Motor neuron (in vitro differentiated cells): ENCODE measurements around the gene BNIPL. TPM values are rescaled to one million over a fixed set of nuclear protein-coding genes. Genes with fewer than 3 reads are reported as not detected.

Source experiments
- ATAC-seq, 8 experiments: fragments of 200-7000 bp; cut with Tn5 transposase; replicated peaks in 6 of 8; 2 replicates each; pipeline ENCODE4 v1.8.0; 2021; ENCODE audit warnings: mild to moderate bottlenecking in 8 of 8, moderate library complexity in 8 of 8
- H3K27ac ChIP-seq, 2 donors: fragments of 250-450 bp; sonication (Bioruptor Pico); 2 replicates each; pipeline ENCODE4 v1.9.0; 2021; ENCODE audit warnings: antibody characterized with exemption in 2 of 2, mild to moderate bottlenecking in 2 of 2, moderate library complexity in 1 of 2
- H3K4me1 ChIP-seq, 2 donors: fragments of 250-450 bp; sonication (Bioruptor Pico); replicated peaks in 1 of 2; 2 replicates each; pipeline ENCODE4 v1.6.1; 2021; ENCODE audit warnings: antibody characterized with exemption in 2 of 2, mild to moderate bottlenecking in 2 of 2, moderate library complexity in 1 of 2
- H3K4me3 ChIP-seq, 5 donors: fragments of 250-450 bp; sonication (Bioruptor Pico); 2 replicates each; pipeline ENCODE4 v1.9.0; 2021; ENCODE audit warnings: antibody characterized with exemption in 5 of 5, mild to moderate bottlenecking in 5 of 5, moderate library complexity in 4 of 5
- WGBS, 10 experiments: fragments of 450-650 bp; shearing (Covaris generic); methylation state at CpG; one replicate each; pipeline ENCODE4 v1.0.0; 2022; 5-methylcytosine and 5-hydroxymethylcytosine counted together
- in situ Hi-C, 9 experiments: fragments of 400-800 bp; cut with MboI; loops; one replicate each; pipeline ENCODE4 v1.15.0; 2021; ENCODE audit warnings: low sequenced_read_pairs in 9 of 9, low pct_unique_long_range_greater_than_20kb in 2 of 9; ENCODE audit not compliant: unreplicated experiment in 9 of 9
- total RNA-seq, 8 experiments: library from RNA; unstranded; fragments of 300-600 nt; gene quantifications; 2 replicates each; pipeline versions ENCODE4 v1.2.3 to v1.2.4, GENCODE V29; 2022

Gene BNIPL
- total RNA-seq, 8 experiments from 2014 or later = 0.18 to 1.6 (median 1.1) TPM

DNA sequence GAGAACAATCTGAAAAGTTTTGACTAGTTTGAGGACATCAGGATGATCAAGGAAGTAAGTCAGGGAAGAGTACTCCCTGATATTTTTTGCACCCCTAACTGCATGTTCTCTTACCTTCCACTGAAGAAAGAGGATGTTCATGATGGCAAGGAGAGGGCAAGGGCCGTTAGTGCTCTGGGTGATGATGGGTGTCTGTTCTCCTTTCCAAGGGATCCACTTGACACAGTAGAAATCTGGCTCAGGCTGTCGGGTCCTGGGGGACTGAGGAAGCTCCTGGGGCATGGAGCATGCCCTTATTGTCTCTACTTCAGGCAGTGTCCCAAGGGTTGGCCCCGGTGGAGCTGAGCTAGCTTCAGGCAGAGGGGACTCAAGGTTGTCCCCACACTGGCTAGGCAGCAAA is 34.3 kb upstream of the BNIPL start:
- Histone ChIP-seq H3K27ac (no peak overlapping the region), H3K4me1 (peaks cover 28 to 38% of the 10 kb centered on the region in 2 donors), H3K4me3 (no peak overlapping the region)
- WGBS, 10 experiments = 79 to 100% (median 88%) methylated on average over 1 to 3 of the region's 3 CpGs; no CpG with 5 or more reads in 3 of the 10 experiments
- ATAC-seq = no peak
- in situ Hi-C loops = no loop called here

DNA sequence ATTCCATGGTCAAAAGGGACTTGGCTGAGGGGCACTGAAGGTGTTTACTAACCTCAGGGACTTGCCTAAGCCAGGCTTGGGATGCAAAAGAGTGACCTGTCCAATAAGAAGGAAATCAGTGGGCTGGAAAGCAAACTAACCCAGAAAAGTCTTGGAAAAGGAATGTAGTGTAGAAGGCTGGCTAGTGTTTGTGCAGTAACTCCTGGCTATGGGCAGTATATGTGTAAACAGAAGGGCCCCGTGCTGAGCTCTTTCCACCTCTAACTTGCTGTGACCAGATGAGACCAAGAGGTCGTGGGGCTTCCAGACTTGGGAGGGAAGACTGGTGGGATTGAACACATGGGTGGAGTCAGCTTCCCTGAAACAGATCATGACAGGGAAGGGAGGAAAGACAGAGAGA is 33.8 kb upstream of the BNIPL start:
- 17 to 75% (median 48%) methylated on average over 1 to 2 of the region's 2 CpGs; no CpG with 5 or more reads in 4 of the 10 experiments for WGBS, 10 experiments
- H3K27ac ChIP-seq = peak overlapping the region in 1 of 2 donors; percentile 10
- in situ Hi-C loops = no loop called here
- ATAC-seq = peak in 1 of 8 experiments; percentile 7
- no peak overlapping the region for H3K4me3 ChIP-seq
- H3K4me1 ChIP-seq = peaks cover 33 to 43% of the 10 kb centered on the region in 2 donors

DNA sequence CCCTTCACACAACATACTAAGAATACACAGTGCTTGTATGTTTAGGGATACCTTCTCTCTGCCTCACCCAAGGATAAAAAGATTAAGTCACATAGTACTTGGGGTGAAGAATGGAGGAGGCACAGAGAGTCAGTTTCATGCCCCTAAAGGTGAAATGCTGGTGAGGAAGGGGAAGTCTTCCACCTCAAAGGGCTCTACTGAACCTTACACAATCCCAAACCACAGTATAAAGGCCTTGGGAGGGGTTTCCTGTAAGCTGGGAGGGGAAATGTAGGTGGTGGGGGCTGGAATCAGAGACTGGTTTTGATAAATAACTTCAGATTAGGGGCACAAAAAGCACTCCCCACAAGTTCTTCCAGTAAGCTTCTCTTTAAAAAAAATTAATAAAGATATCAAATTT is 33.2 kb upstream of the BNIPL start:
- Histone ChIP-seq H3K27ac (no peak overlapping the region), H3K4me3 (no peak overlapping the region), H3K4me1 (peaks cover 38 to 47% of the 10 kb centered on the region in 2 donors)
- no peak for ATAC-seq
- in situ Hi-C loops = no loop called here

DNA sequence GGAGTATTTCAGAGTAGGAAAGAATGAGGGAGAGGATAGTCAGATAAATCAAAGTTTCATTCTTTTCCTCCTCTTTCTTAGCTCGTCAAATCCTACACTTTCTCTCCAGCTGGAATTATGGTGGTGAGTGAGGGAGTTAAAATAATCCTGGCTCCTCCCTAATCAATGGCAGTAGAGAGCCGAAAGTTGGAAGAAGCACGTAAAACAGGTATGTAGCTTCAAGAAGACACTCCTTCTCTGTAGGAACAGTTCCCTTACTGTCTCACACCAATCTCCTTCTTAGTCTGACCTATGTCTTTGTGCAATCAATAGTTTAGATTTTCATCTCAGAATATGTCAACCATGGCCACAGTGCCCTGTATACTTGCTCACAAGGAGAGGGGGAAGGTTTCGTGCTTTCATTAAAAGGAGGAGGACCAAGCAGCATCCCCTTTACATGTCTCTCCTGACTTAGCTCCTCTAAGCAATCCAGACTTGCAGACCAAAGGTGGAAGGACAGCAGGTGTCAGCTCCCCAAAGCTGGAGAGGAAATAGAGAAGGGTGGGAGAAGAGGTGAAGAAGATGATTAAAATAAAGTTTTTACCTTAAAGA is 30.6 kb upstream of the BNIPL start:
- ATAC-seq = no peak
- Histone ChIP-seq H3K27ac (peak overlapping the region in 1 of 2 donors; percentile 65), H3K4me1 (peaks cover 45 to 52% of the 10 kb centered on the region in 2 donors), H3K4me3 (peak overlapping the region; percentile 36 to 48 (median 40))
- 7 to 75% (median 45%) methylated on average over 1 to 4 of the region's 4 CpGs; no CpG with 5 or more reads in 2 of the 10 experiments for WGBS, 10 experiments
- in situ Hi-C loops = no loop called here

DNA sequence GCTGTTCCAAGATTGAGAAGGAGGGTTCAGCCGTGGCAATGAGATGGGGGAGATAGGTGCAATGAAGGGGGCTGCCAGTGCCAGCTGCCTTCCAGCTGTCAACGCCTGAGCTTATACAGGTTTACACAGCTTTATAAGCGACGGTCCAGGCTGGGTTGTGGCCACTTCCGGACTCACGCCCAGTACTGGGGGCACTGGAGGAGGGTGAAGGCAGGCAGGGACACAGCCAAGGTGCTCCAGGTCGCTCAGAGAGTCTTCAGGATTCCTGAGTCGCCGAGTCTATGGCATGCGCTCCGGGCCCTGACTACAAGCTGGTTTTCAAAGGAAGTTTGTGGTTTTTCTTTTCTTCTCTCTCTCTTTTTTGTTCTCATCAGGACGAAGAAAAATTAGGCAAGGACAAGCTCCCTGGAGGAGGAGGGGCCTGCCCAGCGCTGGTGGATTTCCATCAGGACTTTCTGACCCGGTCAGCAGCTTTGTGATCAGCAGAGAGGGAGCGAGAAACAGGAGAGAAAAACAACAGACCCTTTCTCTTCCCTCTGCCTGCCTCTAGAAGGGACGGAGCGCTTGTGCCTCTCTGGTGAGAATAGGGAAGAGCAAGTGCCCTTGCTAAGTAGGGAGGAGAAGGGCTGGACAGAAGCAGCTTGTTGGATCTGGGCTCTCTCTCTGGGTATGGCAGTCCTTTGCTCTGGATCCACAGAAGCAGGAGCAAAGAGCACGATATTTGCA is 29.9 kb upstream of the BNIPL start, which contains the start of gene MINDY1:
TSS of gene MINDY1 (minus strand) at position 576 of the 726 bp plus-strand sequence. CDS start 4,285 bp downstream, outside the sequence.
- in situ Hi-C loops = no loop called here
- H3K4me1 ChIP-seq = peaks cover 45 to 52% of the 10 kb centered on the region in 2 donors

DNA sequence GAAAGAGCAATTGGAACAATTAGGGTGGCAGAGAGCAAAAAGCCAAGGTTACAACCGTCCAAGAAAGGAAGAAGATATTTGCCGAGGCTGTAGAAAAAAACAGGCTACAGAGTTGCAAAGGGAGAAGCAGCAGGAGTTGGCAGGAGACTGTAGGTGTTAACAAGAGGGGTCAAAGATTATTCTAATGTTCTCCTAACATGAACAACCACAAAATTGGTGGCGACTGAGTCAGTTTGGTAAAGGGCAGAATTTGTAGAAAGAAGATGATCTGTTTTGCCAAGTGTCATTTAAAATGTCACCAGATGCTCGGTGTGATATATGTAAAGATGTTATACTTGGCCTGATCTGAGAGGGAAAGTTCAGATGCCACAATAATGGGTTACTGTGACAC is 28.5 kb upstream of the BNIPL start:
- Histone ChIP-seq H3K27ac (peak overlapping the region; percentile 40 to 68), H3K4me3 (peak overlapping the region; percentile 52 to 67 (median 63)), H3K4me1 (peaks cover 45 to 48% of the 10 kb centered on the region in 2 donors)
- no peak for ATAC-seq
- WGBS, 10 experiments = 0 to 55% (median 23%) methylated on average over 1 to 4 of the region's 4 CpGs; no CpG with 5 or more reads in 4 of the 10 experiments
- in situ Hi-C loops = no loop called here

More for the DNA sequence above, 29.9 kb upstream of the BNIPL start, which contains the start of gene MINDY1:
- 0 to 17% (median 3%) methylated on average over 1 to 17 of the region's 18 CpGs; no CpG with 5 or more reads in 2 of the 10 experiments for WGBS, 10 experiments
- H3K4me3 ChIP-seq = peak within 1 kb of the TSS; percentile 36 to 67 (median 42)
- ATAC-seq = peak; percentile 70 to 85 (median 80)
- H3K27ac ChIP-seq = peak within 1 kb of the TSS; percentile 40 to 68

DNA sequence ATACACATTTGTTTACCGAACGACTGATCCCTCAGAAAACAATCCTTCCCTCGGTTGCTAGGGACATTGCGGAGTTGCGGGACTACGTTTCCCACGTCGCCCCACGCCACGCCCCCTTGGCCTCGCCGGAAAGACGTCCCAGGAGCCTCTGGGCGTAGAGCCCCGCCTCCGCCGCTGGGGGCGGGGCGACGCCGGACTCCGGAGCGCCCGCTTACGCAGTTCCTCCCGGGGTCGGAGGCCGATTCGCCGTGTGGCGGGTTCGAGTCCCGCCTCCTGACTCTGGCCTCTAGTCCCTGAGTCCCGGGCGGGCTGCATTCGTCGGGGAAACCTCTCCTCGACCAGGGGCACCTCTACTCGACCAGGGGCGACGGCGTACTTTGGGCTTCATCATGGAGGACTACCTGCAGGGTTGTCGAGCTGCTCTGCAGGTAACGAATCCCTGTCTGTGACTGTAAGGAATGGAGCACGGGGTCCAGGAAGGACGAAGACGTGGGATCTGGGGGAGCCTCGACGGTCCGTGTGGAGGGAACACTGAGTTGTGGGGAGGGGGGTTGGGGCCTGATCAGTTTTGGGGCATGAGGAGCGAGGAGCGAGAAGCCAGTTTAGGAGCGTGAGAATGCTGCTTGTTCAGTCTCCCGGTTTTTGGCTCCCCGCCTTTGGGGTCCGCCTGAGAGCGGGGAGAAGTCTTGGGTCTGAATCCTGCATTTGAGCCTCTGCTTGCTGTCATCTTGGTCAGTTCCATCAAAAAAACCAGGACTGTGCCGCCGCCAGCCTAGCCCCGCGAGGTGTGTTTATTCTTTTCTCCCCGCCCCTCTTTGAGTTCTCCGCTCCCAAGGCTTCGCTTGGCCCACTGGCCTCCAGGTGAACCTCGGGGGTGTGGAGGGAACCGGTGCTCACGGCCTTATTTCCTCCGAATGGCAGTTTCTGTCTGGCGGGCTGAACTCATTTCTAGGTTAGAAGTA is 27.9 kb upstream of the BNIPL start, which contains the start of gene PRUNE1:
TSS of gene PRUNE1 (plus strand) at position 206 of the 962 bp plus-strand sequence. CDS start at position 390, 184 bp downstream.
- WGBS, 10 experiments = 0 to 20% (median 4%) methylated on average over 1 to 31 of the region's 69 CpGs; no CpG with 5 or more reads in 1 of the 10 experiments
- Histone ChIP-seq H3K4me3 (peak within 1 kb of the TSS; percentile 52 to 67 (median 63)), H3K27ac (peak within 1 kb of the TSS; percentile 40 to 68), H3K4me1 (peaks cover 42 to 44% of the 10 kb centered on the region in 2 donors)
- in situ Hi-C loops = no loop called here
- peak; percentile 69 to 88 (median 82) for ATAC-seq

DNA sequence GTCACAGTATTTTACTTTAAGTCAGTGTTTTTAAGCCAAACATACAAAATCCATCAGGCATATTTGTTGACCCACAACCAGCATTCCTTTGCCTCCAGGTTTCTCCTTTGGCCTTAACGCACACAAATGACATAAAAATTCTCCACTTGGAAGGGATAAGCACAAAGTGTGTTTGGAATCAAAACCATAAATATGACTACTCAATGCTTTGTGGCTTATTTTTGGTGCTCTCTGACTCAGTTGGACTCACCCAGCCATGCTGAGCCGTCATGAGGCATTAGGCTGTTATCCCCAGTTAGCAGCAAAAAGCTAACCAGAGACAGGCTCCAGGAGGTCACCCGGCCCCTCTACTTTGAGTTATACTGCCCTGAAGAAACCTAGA is 27.2 kb upstream of the BNIPL start:
- in situ Hi-C loops = no loop called here
- Histone ChIP-seq H3K4me1 (peaks cover 37% of the 10 kb centered on the region in 2 donors), H3K4me3 (peak overlapping the region; percentile 52 to 67 (median 63)), H3K27ac (no peak overlapping the region)
- WGBS, 10 experiments = 13 to 100% (median 49%) methylated on average over 1 to 3 of the region's 3 CpGs; no CpG with 5 or more reads in 1 of the 10 experiments
- no peak for ATAC-seq

DNA sequence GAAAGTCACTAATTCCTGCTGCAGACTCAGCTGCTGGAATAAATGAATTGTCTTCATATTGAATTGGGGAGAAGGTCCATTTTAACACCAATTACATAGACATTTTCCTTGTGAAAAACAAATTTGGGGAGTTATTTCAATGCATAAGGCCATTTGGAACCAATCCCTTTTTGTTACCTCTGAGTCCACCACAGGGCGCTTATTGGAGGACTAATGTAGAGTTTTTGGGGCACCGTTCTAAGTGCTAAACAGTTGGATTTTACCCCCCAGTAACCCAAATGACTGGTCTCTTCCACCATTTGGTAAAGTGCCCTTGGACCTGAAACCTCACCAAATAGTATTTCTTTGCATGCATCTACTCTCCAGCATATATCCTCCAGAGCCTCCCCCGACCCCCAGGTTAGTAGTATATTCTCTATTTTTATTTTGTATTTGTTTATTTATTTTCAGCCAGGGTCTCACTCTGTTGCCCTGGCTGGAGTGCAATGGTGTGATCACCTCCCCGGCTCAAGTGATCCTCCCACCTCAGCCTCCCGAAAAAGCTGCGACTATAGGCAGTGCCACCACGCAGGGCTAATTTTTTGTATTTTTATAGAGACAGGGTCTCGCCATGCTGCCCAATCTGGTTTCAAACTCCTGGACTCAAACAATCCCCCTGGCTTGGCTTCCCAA is 26.6 kb upstream of the BNIPL start:
- no peak overlapping the region for H3K27ac ChIP-seq
- WGBS, 10 experiments = 80 to 100% (median 97%) methylated on average over 1 to 8 of the region's 8 CpGs
- ATAC-seq = no peak
- H3K4me1 ChIP-seq = peaks cover 31 to 32% of the 10 kb centered on the region in 2 donors
- H3K4me3 ChIP-seq = peak overlapping the region in 2 of 5 donors; percentile 53 to 67
- in situ Hi-C loops = no loop called here

DNA sequence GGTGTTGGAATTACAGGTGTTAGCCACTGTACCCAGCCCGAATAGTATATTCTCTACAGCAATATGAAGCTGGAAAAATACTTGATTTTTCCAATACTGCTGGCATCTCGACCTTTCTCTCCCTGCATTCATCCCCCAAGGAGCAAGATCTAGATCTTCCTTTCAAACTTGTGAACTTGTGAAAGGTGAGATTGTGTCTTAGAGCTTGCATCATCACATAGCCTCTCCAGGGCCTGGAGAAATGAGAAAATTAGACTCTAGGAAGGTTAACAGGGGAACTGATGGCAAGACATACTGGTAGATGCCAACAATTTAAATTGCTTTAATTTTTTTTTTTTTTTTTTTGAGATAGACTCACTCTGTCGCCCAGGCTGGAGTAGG is 26.1 kb upstream of the BNIPL start:
- H3K27ac ChIP-seq = no peak overlapping the region
- no peak overlapping the region for H3K4me3 ChIP-seq
- 58 to 96% (median 89%) methylated on average over 1 to 3 of the region's 3 CpGs; no CpG with 5 or more reads in 3 of the 10 experiments for WGBS, 10 experiments
- H3K4me1 ChIP-seq = peaks cover 25 to 27% of the 10 kb centered on the region in 2 donors
- ATAC-seq = no peak
- in situ Hi-C loops = no loop called here

DNA sequence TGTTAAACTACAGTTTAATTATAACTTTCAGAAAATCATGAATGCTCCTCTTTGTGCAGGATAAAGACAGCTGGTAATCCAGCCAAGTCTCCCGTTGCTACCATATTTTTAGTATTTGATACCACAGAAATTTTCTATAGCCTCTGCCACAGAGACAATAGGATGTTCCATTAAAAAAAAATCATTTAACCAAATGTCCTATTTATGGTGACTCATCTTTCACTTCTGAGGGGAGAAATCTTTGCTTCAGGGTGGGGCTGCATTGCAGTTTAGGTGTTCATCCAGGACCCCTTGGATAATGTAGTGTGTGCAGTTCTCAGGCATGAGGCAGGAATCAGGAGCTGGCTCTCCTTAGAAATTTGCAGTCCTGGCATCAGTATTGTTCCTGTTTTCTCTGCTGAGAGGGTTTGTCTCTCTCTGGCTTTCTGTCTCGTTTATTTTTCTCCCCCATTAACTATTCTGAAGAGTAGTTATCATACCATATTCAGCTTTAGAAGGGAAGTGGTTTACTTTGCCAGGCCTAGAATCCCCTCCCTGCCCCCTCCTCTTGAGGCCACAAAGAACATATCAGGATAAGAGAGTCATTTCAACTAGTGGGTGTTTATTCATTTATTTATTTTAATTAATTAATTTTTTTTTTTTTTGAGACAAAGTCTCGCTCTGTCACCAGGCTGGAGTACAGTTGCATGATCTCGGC is 25.1 kb upstream of the BNIPL start:
- in situ Hi-C loops = no loop called here
- peaks cover 20 to 21% of the 10 kb centered on the region in 2 donors for H3K4me1 ChIP-seq
- no peak for ATAC-seq
- H3K4me3 ChIP-seq = no peak overlapping the region
- no peak overlapping the region for H3K27ac ChIP-seq
- 10 to 100% (median 78%) methylated on average over 1 to 4 of the region's 4 CpGs; no CpG with 5 or more reads in 2 of the 10 experiments for WGBS, 10 experiments
